Pancreas (tissue), 10 donors: ENCODE results near the gene SPOCK1. TPM values are rescaled to one million over a fixed set of nuclear protein-coding genes. Genes with fewer than 3 reads are reported as not detected.
"Not testable (repeated sequence)": the region's sequence is repeated elsewhere in the genome, so short reads cannot be mapped to it uniquely, and the experiment has no call there.

Experiments used
- ATAC-seq, 4 donors: fragments of 200-7000 bp; cut with Tn5 transposase; one replicate each; pipeline versions ENCODE4 v1.8.0 to v1.9.1; 2020; ENCODE audit warnings: mild to moderate bottlenecking in 4 of 4, moderate library complexity in 4 of 4
- DNase-seq, 6 donors: peaks; one replicate each; pipeline ENCODE4 v3.0.0-alpha.2; 2020
- FAIRE-seq: peaks from 2 replicates; lab custom pipeline; 2012; peaks lifted over from hg19 to GRCh38; lab: Jason Lieb, UNC
- H3K27ac ChIP-seq, 4 donors: fragments of 200-600 bp; sonication (generic); 1 replicate in 3 of 4; 2 replicates in 1 of 4; pipeline versions ENCODE4 v1.5.0 to v1.8.0; 2020
- H3K27me3 ChIP-seq, 4 donors: fragments of 200-600 bp; one replicate each; pipeline ENCODE4 v1.8.0; 2021
- H3K36me3 ChIP-seq, 3 donors: fragments of 200-600 bp; sonication (generic) in 1 of 3; one replicate each; pipeline versions ENCODE4 v1.5.0 to v1.8.0; 2020 to 2021
- H3K4me1 ChIP-seq, 3 donors: fragments of 200-600 bp; one replicate each; pipeline ENCODE4 v1.8.0; 2021
- H3K4me3 ChIP-seq, 4 donors: fragments of 200-600 bp; sonication (generic) in 2 of 4; one replicate each; pipeline versions ENCODE4 v1.5.0 to v1.8.0; 2020 to 2021
- H3K9me3 ChIP-seq, 4 donors: fragments of 200-600 bp; one replicate each; pipeline ENCODE4 v1.8.0; 2021
- WGBS, 2 donors: extraction: QIAGEN DNeasy Blood & Tissue Kit; methylation state at CpG; one replicate each; pipeline ENCODE4 v1.1.7; 2013; 5-methylcytosine and 5-hydroxymethylcytosine counted together
- intact Hi-C, 3 donors: fragments of 100-400 bp; cut with DNase I; formaldehyde crosslinking; loops; one replicate each; pipeline versions ENCODE4 v1.11.1 to v1.14.2; 2022
- polyA plus RNA-seq, 2 donors: library from polyadenylated mRNA; stranded (reverse); fragments of 200-250 nt; gene quantifications; one replicate each; pipeline ENCODE4 v1.2.3, GENCODE V29; 2013
- total RNA-seq, 6 donors: library from RNA; stranded (reverse); fragmentation: NEBNext Ultra II Directional in 4 of 6; extraction: Animal tissue kit (Norgen Biotek cat#: 25700) in 4 of 6; gene quantifications; one replicate each; pipeline versions ENCODE4 v1.2.1 to v1.2.4, GENCODE V29; 2021 to 2023
- TF ChIP-seq, protein P1 (sequence below), 4 donors: fragments of 200-600 bp; sonication (generic) in 3 of 4; IDR thresholded peaks; one replicate each; pipeline versions ENCODE4 v1.5.0 to v1.8.0; 2021; ENCODE audit warnings: antibody characterized with exemption in 4 of 4
- donor health status: healthy with polysubstance abuse.
- donor health status: DM: no; HTN: no; CAD: no; lungs with moderate emphysema.
- donor health status: DM: no; HTN: no; CAD: no.
- donor health status: control.
- donor health status: control.
- donor health status: Bipolar disorder and iron deficiency.
- donor health status: DM: yes; HTN: yes; CAD: no.
- donor health status: DM: no; HTN: no; CAD: no.
- donor health status: DM: no; HTN: no; CAD: no.
- donor health status: DM: yes; HTN: yes; CAD: no.

SPOCK1 gene
- total RNA-seq (10 to 100 TPM in 2 of 6 donors, 1 to 10 TPM in 4; 1.7 to 16.5 (median 7.2) TPM), polyA plus RNA-seq (1 to 10 TPM; 1.8 to 2.5 TPM)

DNA sequence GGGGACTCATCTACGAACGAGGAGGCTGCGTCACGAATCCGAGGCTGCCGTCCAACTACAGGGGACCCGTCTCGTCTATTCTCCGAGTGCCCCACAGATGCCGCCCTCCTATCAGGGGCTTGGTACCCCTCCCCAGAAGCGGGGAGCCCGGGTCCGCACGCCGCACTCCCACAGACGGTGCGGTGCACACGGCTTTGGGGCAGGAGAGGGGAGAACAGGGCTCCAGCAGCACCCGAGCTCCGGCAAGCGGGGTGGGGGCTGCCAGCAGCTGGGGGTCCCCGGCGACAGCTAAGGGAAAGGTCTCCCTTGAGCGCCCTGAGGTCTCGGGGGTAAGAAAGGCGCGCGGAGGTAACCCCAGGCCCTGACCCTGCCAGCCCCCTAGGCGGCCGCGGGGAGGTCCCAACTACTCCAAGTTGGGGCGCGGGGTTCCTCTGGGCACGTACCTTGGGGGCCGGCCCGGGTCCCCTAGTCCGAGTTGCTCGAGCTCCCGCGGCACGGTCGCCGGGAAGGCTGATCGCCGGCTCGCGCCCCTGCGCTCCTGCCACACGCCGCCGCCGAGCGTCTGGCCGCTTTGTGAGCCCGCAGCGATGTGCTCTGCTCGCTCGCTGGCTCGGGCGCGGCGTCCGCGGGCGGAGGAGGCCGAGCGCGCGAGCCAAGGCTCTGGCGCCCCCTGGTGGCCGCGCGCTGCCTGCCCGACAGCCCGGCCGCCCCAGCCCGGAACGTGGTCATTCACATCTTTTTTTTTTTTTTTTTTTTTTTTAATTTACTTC is at the start of gene SPOCK1:
TSS of gene SPOCK1 (minus strand) at position 591 of the 770 bp plus-strand sequence.
- DNase-seq (peak; percentile 46 to 95 (median 80)), FAIRE-seq (no peak), ATAC-seq (peak; percentile 98 to 99 (median 99))
- Histone ChIP-seq H3K27me3 (peaks cover 0 to 8% (median 0%) of the 10 kb centered on the region in 4 donors), H3K9me3 (no peaks in the 10 kb centered on the region), H3K36me3 (no peaks in the 10 kb centered on the region), H3K27ac (no peak within 1 kb of the TSS), H3K4me3 (peak within 1 kb of the TSS in 3 of 4 donors; percentile 28 to 45 (median 31)), H3K4me1 (peaks cover 0 to 4% (median 0%) of the 10 kb centered on the region in 3 donors)
- TF ChIP-seq, protein P1, sequence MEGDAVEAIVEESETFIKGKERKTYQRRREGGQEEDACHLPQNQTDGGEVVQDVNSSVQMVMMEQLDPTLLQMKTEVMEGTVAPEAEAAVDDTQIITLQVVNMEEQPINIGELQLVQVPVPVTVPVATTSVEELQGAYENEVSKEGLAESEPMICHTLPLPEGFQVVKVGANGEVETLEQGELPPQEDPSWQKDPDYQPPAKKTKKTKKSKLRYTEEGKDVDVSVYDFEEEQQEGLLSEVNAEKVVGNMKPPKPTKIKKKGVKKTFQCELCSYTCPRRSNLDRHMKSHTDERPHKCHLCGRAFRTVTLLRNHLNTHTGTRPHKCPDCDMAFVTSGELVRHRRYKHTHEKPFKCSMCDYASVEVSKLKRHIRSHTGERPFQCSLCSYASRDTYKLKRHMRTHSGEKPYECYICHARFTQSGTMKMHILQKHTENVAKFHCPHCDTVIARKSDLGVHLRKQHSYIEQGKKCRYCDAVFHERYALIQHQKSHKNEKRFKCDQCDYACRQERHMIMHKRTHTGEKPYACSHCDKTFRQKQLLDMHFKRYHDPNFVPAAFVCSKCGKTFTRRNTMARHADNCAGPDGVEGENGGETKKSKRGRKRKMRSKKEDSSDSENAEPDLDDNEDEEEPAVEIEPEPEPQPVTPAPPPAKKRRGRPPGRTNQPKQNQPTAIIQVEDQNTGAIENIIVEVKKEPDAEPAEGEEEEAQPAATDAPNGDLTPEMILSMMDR (IDR thresholded peaks at IDR 0.05): peak; percentile 77 to 89 (median 86)
- intact Hi-C loops: loop anchor here in 1 of 3 donors (10.0 kb wide), 2 partner anchors 144 to 704 kb away; no protein-coding TSS in a partner anchor
- 1 to 2% methylated on average over 33 to 78 of the region's 78 CpGs for WGBS, 2 donors

DNA sequence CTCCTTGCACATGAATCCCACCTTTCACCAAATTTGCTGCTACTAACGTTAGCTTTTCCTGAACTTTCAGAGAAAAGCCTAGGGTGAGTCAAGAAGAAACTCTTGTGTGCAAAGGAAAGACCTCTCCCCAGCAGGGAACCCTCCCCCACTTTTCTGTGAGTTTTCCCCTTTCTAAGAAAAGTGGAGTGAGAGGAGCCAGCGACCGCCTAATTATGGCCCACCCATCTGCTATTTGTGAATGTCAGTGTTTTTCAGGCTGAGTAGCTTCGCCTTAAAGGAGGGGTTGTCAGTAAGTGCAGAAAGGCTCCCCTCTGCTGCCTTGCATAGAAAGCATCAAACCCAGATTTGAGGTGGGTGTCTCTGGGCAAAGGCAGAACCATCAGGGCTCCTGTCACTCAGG is 46.8 kb upstream of the SPOCK1 start:
- no peak for FAIRE-seq
- intact Hi-C loops: no loop called here
- Histone ChIP-seq H3K9me3 (no peaks in the 10 kb centered on the region), H3K27ac (no peak overlapping the region), H3K4me3 (no peak overlapping the region), H3K4me1 (no peaks in the 10 kb centered on the region), H3K27me3 (no peaks in the 10 kb centered on the region), H3K36me3 (no peaks in the 10 kb centered on the region)
- TF ChIP-seq, protein P1 (IDR thresholded peaks at IDR 0.05): no peak
- ATAC-seq: no peak
- 81 to 88% methylated on average over 4 of the region's 4 CpGs for WGBS, 2 donors
- DNase-seq: no peak

DNA sequence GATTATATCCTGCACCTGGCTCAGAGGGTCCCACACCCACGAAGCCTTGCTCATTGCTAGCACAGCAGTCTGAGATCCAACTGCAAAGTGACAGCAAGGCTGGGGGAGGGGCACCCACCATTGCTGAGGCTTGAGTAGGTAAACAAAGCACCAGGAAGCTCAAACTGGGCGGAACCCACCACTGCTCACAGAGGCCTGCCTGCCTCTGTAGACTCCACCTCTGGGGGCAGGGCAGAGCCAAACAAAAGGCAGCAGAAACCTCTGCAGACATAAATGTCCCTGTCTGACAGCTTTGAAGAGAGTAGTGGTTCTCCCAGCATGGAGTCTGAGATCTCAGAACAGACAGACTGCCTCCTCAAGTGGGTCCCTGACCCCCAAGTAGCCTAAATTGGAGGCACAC is 36.3 kb upstream of the SPOCK1 start:
- 47 to 86% methylated on average over 2 of the region's 2 CpGs for WGBS, 2 donors
- H3K27ac ChIP-seq, intact Hi-C loops: not testable (repeated sequence)

DNA sequence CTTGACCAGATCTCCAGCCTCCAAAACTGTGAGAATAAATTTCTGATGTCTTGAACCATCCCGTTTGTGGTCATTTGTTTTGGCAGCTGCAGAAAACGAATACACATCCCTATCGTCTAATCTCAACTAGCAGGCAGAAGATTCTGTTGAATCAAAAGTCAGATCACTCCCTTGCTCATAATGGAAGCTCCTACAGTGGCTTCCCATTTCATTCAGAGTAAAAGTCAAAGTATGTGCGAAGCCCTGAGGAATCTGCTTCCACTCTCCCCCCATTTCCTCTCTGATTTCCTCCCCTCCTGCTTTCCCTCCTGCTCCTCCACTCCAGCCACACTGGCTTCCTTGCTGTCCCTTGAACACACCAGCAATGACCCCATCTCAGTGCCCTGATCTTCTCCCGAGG is 34.8 kb upstream of the SPOCK1 start:
- no peaks in the 10 kb centered on the region for H3K9me3 ChIP-seq
- no peak overlapping the region for H3K27ac ChIP-seq
- ATAC-seq (no peak), FAIRE-seq (no peak), DNase-seq (no peak)
- no peaks in the 10 kb centered on the region for H3K36me3 ChIP-seq
- no peaks in the 10 kb centered on the region for H3K4me1 ChIP-seq
- H3K4me3 ChIP-seq: no peak overlapping the region
- TF ChIP-seq, protein P1 (IDR thresholded peaks at IDR 0.05): no peak
- WGBS, 2 donors: 55 to 77% methylated on average over 5 of the region's 5 CpGs
- intact Hi-C loops: no loop called here
- H3K27me3 ChIP-seq: no peaks in the 10 kb centered on the region

More for the DNA sequence above, 36.3 kb upstream of the SPOCK1 start:
- H3K36me3 ChIP-seq, DNase-seq, ATAC-seq, FAIRE-seq, H3K27me3 ChIP-seq, H3K9me3 ChIP-seq, H3K4me3 ChIP-seq, H3K4me1 ChIP-seq: not testable (repeated sequence)

DNA sequence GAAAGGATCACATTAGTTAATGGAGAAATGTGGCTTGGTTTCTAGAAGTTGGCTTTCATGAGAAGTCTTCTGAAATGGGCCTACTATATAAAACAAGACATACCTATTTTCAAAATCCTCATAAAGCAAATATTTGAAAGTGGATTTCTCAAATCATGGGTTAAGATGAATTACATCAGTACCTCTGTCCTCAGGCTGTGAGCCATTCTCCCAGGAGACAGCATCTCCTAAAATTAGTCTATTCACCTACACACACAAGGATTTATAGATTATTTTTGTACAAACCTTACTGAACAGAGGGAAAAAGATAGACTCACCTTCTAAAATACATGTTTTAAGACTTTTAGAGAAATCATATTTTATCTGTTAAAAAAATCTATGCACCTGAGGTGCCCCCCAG is 32.1 kb upstream of the SPOCK1 start:
- ATAC-seq (no peak), FAIRE-seq (no peak), DNase-seq (no peak)
- intact Hi-C loops: no loop called here
- no peak overlapping the region for H3K4me3 ChIP-seq
- H3K9me3 ChIP-seq: no peaks in the 10 kb centered on the region
- TF ChIP-seq, protein P1 (IDR thresholded peaks at IDR 0.05): no peak
- no peak overlapping the region for H3K27ac ChIP-seq
- H3K4me1 ChIP-seq: no peaks in the 10 kb centered on the region
- H3K36me3 ChIP-seq: no peaks in the 10 kb centered on the region
- no peaks in the 10 kb centered on the region for H3K27me3 ChIP-seq
